ENCODE measurements around the gene SPATA6L.

DNA sequence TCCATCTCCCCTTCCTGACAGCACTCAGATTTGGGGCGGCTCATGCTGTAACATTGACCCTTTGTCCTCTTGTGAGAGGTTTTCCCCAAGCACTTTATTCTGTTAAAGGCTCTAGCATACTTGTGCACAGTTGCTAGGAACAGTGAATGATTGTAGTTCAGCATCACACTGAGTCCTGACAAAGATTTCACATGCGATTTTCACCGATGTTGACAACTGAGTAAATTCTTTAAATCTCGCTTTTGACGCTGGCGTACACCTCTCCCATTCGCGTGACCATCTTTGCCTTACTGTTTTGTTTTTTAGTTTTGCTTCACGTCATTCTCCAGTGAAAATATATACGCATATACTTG is 13.9 kb upstream of the SPATA6L start:
- TF ChIP-seq, protein P1, sequence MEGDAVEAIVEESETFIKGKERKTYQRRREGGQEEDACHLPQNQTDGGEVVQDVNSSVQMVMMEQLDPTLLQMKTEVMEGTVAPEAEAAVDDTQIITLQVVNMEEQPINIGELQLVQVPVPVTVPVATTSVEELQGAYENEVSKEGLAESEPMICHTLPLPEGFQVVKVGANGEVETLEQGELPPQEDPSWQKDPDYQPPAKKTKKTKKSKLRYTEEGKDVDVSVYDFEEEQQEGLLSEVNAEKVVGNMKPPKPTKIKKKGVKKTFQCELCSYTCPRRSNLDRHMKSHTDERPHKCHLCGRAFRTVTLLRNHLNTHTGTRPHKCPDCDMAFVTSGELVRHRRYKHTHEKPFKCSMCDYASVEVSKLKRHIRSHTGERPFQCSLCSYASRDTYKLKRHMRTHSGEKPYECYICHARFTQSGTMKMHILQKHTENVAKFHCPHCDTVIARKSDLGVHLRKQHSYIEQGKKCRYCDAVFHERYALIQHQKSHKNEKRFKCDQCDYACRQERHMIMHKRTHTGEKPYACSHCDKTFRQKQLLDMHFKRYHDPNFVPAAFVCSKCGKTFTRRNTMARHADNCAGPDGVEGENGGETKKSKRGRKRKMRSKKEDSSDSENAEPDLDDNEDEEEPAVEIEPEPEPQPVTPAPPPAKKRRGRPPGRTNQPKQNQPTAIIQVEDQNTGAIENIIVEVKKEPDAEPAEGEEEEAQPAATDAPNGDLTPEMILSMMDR (conservative IDR thresholded peaks at IDR 0.05; ENCODE audit: low read depth, low read length): no peak
- no peak for TF ChIP-seq SMC3 (IDR thresholded peaks at IDR 0.05; ENCODE audit: low read depth, low read length)
- TF ChIP-seq RFX5 (IDR thresholded peaks at IDR 0.05; ENCODE audit: low read depth, low read length): no peak
- no peak for TF ChIP-seq POLR2A (IDR thresholded peaks at IDR 0.05; ENCODE audit: low read depth, low read length)
